SH-SY5Y (cell line): ENCODE measurements around the gene GABRG3.

ENCODE experiments used
- GATA2 ChIP-seq: IDR thresholded peaks from 2 replicates; pipeline ENCODE4 v1.6.1; 2011; ENCODE audit warnings: mild to moderate bottlenecking, low read depth, low read length
- GATA3 ChIP-seq: IDR thresholded peaks from 2 replicates; pipeline ENCODE4 v1.6.1; 2011; ENCODE audit warnings: low read depth, mild to moderate bottlenecking, low read length, moderate library complexity

- TF ChIP-seq GATA2 (no peak), GATA3 (no peak)
Measured at GRCh38 chr15:27037501-27037900, 66.5 kb downstream of the GABRG3 start.
